Measurements from ENCODE around the gene FBXL15. TPM values are rescaled to one million over a fixed set of nuclear protein-coding genes. Genes with fewer than 3 reads are reported as not detected.
A peak's percentile ranks its signal among the peaks of the same experiment; 100 is the strongest.

Gene FBXL15
- total and polyA plus RNA-seq, 9 of the 15 experiments (the other 6 are each of a cell fraction or from before 2014, with no cell fraction given) = 0.08 to 25.9 (median 3.5) TPM

DNA sequence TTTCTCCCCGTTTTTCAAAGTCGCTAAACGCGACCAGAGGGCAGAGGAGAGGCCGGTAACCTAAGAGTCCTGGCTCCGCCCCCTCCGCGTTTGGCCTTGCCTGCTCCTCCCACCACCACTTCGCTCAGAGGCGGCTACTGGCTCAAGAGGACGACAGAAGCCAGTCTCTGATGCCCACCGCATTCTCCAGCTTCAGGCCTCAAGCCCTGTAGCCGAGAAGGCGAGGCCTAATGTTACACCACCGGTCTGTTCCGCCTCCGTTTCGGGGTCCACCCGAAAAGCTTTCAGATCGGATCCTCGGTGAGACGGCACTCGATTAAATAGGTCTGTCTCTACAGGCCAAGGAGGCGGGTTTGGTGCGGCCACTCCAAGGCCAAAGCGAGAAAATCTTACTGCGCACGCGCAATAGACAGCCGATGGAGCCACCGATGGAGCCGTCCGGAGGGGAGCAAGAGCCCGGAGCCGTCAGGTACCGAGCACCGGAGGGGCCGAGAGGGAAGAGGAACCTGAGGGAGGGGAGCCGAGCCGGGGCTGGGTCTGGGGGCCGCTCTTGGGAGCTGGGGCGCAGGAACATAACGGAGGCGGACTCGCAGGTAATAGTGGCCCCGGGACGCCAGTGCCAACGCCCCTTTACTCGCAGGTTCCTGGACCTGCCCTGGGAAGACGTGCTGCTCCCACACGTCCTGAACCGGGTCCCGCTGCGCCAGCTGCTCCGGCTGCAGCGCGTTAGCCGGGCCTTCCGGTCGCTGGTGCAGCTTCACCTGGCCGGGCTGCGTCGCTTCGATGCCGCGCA lies at the start of gene FBXL15 (continued):
- TF ChIP-seq, protein P1, sequence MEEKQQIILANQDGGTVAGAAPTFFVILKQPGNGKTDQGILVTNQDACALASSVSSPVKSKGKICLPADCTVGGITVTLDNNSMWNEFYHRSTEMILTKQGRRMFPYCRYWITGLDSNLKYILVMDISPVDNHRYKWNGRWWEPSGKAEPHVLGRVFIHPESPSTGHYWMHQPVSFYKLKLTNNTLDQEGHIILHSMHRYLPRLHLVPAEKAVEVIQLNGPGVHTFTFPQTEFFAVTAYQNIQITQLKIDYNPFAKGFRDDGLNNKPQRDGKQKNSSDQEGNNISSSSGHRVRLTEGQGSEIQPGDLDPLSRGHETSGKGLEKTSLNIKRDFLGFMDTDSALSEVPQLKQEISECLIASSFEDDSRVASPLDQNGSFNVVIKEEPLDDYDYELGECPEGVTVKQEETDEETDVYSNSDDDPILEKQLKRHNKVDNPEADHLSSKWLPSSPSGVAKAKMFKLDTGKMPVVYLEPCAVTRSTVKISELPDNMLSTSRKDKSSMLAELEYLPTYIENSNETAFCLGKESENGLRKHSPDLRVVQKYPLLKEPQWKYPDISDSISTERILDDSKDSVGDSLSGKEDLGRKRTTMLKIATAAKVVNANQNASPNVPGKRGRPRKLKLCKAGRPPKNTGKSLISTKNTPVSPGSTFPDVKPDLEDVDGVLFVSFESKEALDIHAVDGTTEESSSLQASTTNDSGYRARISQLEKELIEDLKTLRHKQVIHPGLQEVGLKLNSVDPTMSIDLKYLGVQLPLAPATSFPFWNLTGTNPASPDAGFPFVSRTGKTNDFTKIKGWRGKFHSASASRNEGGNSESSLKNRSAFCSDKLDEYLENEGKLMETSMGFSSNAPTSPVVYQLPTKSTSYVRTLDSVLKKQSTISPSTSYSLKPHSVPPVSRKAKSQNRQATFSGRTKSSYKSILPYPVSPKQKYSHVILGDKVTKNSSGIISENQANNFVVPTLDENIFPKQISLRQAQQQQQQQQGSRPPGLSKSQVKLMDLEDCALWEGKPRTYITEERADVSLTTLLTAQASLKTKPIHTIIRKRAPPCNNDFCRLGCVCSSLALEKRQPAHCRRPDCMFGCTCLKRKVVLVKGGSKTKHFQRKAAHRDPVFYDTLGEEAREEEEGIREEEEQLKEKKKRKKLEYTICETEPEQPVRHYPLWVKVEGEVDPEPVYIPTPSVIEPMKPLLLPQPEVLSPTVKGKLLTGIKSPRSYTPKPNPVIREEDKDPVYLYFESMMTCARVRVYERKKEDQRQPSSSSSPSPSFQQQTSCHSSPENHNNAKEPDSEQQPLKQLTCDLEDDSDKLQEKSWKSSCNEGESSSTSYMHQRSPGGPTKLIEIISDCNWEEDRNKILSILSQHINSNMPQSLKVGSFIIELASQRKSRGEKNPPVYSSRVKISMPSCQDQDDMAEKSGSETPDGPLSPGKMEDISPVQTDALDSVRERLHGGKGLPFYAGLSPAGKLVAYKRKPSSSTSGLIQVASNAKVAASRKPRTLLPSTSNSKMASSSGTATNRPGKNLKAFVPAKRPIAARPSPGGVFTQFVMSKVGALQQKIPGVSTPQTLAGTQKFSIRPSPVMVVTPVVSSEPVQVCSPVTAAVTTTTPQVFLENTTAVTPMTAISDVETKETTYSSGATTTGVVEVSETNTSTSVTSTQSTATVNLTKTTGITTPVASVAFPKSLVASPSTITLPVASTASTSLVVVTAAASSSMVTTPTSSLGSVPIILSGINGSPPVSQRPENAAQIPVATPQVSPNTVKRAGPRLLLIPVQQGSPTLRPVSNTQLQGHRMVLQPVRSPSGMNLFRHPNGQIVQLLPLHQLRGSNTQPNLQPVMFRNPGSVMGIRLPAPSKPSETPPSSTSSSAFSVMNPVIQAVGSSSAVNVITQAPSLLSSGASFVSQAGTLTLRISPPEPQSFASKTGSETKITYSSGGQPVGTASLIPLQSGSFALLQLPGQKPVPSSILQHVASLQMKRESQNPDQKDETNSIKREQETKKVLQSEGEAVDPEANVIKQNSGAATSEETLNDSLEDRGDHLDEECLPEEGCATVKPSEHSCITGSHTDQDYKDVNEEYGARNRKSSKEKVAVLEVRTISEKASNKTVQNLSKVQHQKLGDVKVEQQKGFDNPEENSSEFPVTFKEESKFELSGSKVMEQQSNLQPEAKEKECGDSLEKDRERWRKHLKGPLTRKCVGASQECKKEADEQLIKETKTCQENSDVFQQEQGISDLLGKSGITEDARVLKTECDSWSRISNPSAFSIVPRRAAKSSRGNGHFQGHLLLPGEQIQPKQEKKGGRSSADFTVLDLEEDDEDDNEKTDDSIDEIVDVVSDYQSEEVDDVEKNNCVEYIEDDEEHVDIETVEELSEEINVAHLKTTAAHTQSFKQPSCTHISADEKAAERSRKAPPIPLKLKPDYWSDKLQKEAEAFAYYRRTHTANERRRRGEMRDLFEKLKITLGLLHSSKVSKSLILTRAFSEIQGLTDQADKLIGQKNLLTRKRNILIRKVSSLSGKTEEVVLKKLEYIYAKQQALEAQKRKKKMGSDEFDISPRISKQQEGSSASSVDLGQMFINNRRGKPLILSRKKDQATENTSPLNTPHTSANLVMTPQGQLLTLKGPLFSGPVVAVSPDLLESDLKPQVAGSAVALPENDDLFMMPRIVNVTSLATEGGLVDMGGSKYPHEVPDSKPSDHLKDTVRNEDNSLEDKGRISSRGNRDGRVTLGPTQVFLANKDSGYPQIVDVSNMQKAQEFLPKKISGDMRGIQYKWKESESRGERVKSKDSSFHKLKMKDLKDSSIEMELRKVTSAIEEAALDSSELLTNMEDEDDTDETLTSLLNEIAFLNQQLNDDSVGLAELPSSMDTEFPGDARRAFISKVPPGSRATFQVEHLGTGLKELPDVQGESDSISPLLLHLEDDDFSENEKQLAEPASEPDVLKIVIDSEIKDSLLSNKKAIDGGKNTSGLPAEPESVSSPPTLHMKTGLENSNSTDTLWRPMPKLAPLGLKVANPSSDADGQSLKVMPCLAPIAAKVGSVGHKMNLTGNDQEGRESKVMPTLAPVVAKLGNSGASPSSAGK (IDR thresholded peaks at IDR 0.05) = no peak; the same call in 1 of the 2 replicates
- TF ChIP-seq ZNF232 (CRISPR knock-in tag; IDR thresholded peaks at IDR 0.05) = no peak
- no peak for TF ChIP-seq KDM4B (IDR thresholded peaks at IDR 0.05; ENCODE audit: borderline replicate concordance in 2 of 2, low read depth in 1 of 2)
- TF ChIP-seq NELFE (IDR thresholded peaks at IDR 0.05; ENCODE audit: insufficient read depth, insufficient read length) = no peak
- no peak for TF ChIP-seq NONO (IDR thresholded peaks at IDR 0.05; ENCODE audit: low read depth in 2 of 2, low read length in 1 of 2)
- peak; percentile 25; the same call in 1 of the 2 replicates for TF ChIP-seq BHLHE40 (IDR thresholded peaks at IDR 0.05; ENCODE audit: low read length)
- TF ChIP-seq PRPF4 (IDR thresholded peaks at IDR 0.05; ENCODE audit: insufficient read depth, low read depth, low read length, poor library complexity, severe bottlenecking) = no peak
- no peak for TF ChIP-seq NBN (IDR thresholded peaks at IDR 0.05; ENCODE audit: low read depth)
- TF ChIP-seq, protein P2, sequence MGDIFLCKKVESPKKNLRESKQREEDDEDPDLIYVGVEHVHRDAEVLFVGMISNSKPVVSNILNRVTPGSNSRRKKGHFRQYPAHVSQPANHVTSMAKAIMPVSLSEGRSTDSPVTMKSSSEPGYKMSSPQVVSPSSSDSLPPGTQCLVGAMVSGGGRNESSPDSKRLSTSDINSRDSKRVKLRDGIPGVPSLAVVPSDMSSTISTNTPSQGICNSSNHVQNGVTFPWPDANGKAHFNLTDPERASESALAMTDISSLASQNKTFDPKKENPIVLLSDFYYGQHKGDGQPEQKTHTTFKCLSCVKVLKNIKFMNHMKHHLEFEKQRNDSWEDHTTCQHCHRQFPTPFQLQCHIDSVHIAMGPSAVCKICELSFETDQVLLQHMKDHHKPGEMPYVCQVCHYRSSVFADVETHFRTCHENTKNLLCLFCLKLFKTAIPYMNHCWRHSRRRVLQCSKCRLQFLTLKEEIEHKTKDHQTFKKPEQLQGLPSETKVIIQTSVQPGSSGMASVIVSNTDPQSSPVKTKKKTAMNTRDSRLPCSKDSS (IDR thresholded peaks at IDR 0.05; ENCODE audit: low read depth, partially characterized antibody) = no peak
- no peak for TF ChIP-seq ZNF668 (CRISPR knock-in tag; IDR thresholded peaks at IDR 0.05)
- TF ChIP-seq NFATC3 (IDR thresholded peaks at IDR 0.05) = no peak
- TF ChIP-seq FOXK1 (CRISPR knock-in tag; IDR thresholded peaks at IDR 0.05; ENCODE audit: borderline replicate concordance) = no peak
- TF ChIP-seq ZNF133 (CRISPR knock-in tag; IDR thresholded peaks at IDR 0.05) = no peak
- no peak for TF ChIP-seq PTTG1 (tag; IDR thresholded peaks at IDR 0.05; ENCODE audit: low read depth)
- TF ChIP-seq PHF21A (IDR thresholded peaks at IDR 0.05; ENCODE audit: borderline replicate concordance, low read depth) = peak; percentile 69; the same call in 1 of the 2 replicates
